Stimulated activated memory B cell treated with anti-CD40 and anti-IgM and Interleukin-4, amounts not matched to agents 10 μg/mL and 1 μg/mL and 100 μg/mL, for 72 hours (primary cell): ENCODE results near the gene VRK1.

Source experiments
- ATAC-seq: fragments of 150-1000 bp; cut with Tn5 transposase; 2 replicates; pipeline ENCODE4 v1.10.0; 2021
- H3K27ac Mint-ChIP-seq: one replicate; pipeline ENCODE4 v1.8.0; 2022; ENCODE audit warnings: mild to moderate bottlenecking, mixed read lengths
- H3K27me3 Mint-ChIP-seq: one replicate; pipeline ENCODE4 v1.8.0; 2022; ENCODE audit warnings: mixed read lengths
- H3K36me3 Mint-ChIP-seq: one replicate; pipeline ENCODE4 v1.8.0; 2022; ENCODE audit warnings: mixed read lengths
- H3K4me1 Mint-ChIP-seq: one replicate; pipeline ENCODE4 v1.8.0; 2022; ENCODE audit warnings: mixed read lengths
- H3K4me3 Mint-ChIP-seq: one replicate; pipeline ENCODE4 v1.8.0; 2022; ENCODE audit warnings: mild to moderate bottlenecking, moderate library complexity, mixed read lengths
- H3K9me3 Mint-ChIP-seq: one replicate; pipeline ENCODE4 v1.8.0; 2022; ENCODE audit warnings: mixed read lengths

VRK1 gene

GRCh38 chr14:96928779-96929380, 131.7 kb downstream of the VRK1 start:
- no peaks in the 10 kb centered on the region for H3K36me3 Mint-ChIP-seq
- peaks cover 7% of the 10 kb centered on the region for H3K9me3 Mint-ChIP-seq
- H3K27me3 Mint-ChIP-seq: no peaks in the 10 kb centered on the region
- H3K27ac Mint-ChIP-seq: no peak overlapping the region
- no peak overlapping the region for H3K4me3 Mint-ChIP-seq
- H3K4me1 Mint-ChIP-seq: no peaks in the 10 kb centered on the region
- no peak for ATAC-seq

- H3K4me3 Mint-ChIP-seq: no peak overlapping the region
- H3K27ac Mint-ChIP-seq: no peak overlapping the region
- H3K4me1 Mint-ChIP-seq: no peaks in the 10 kb centered on the region
- no peaks in the 10 kb centered on the region for H3K27me3 Mint-ChIP-seq
- no peaks in the 10 kb centered on the region for H3K36me3 Mint-ChIP-seq
- peaks cover 7% of the 10 kb centered on the region for H3K9me3 Mint-ChIP-seq
- ATAC-seq: no peak
These were observed 132.8 kb downstream of the VRK1 start for GRCh38 chr14:96929950-96930349.

GRCh38 chr14:96930526-96930925, 133.3 kb downstream of the VRK1 start:
- H3K27ac Mint-ChIP-seq: no peak overlapping the region

More at GRCh38 chr14:96930526-96930925, 133.3 kb downstream of the VRK1 start:
- no peaks in the 10 kb centered on the region for H3K36me3 Mint-ChIP-seq
- peaks cover 7% of the 10 kb centered on the region for H3K9me3 Mint-ChIP-seq
- no peak for ATAC-seq
- H3K27me3 Mint-ChIP-seq: no peaks in the 10 kb centered on the region
- no peaks in the 10 kb centered on the region for H3K4me1 Mint-ChIP-seq
- H3K4me3 Mint-ChIP-seq: no peak overlapping the region
